ENCODE results near the gene MAGED1.
"Not testable (repeated sequence)": the region's sequence is repeated elsewhere in the genome, so short reads cannot be mapped to it uniquely, and the experiment has no call there.

Gene MAGED1

GRCh38 chrX:51896626-51897025 is 3.2 kb downstream of the MAGED1 start:
- DNase-seq = no peak

- DNase-seq = no peak
Observed at GRCh38 chrX:51899741-51900140, 6.3 kb downstream of the MAGED1 start.

GRCh38 chrX:51902510-51903050 is 9.2 kb downstream of the MAGED1 start:
- DNase-seq = no peak

DNA sequence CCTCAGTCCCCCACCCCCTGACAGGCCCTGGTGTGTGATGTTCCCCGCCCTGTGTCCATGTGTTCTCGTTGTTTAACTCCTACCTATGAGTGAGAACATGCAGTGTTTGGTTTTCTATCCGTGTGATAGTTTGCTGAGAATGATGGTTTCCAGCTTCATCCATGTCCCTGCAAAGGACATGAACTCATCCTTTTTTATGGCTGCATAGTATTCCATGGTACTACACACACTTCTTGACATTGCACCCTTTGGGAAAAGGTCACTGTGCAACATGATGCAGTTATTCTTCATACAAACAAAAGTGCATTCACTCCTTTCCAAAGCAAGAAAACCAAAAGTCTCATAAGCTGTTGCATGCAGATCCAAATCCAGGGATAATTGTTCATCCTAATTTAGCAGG is 11.7 kb downstream of the MAGED1 start:
- not testable (repeated sequence) for DNase-seq

DNA sequence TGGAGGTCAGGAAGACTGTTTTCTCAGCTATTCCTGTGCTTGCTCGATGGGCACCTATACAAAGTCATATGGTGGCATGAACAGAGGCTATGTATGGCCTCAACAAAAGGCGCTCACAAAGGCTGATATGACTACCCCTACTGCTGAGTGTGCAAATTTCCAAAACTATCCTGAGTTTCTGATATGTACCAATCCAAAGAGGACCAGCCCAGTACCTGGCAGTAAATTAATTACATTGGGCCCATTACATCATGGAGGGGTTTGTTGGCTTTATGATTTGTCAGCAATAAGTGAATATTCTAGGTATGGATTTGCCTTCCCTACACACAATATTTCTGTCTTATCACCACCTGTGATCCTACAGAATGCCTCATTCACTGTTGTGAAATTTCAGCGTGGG is 12.3 kb downstream of the MAGED1 start:
- DNase-seq = no peak

- no peak for DNase-seq
Observed at GRCh38 chrX:51917604-51918003, 24.2 kb downstream of the MAGED1 start.

GRCh38 chrX:51922561-51922960 is 29.1 kb downstream of the MAGED1 start:
- DNase-seq = no peak

- no peak for DNase-seq
Observed at GRCh38 chrX:51931566-51932150, 38.2 kb downstream of the MAGED1 start.
